ENCODE measurements around the gene BCAN.
A peak's percentile ranks its signal among the peaks of the same experiment; 100 is the strongest.
"Not testable (repeated sequence)": the region's sequence is repeated elsewhere in the genome, so short reads cannot be mapped to it uniquely, and the experiment has no call there.

Gene BCAN

GRCh38 chr1:156641761-156642264 is at the start of gene BCAN:
BCAN (plus strand) TSS chr1:156642117; CDS start chr1:156646055, 3,938 bp downstream.
- DNase-seq: no peak

- DNase-seq: no peak
These were observed 49.6 kb upstream of the BCAN start for GRCh38 chr1:156592158-156592909.

- DNase-seq: no peak
These were observed 48.8 kb upstream of the BCAN start for GRCh38 chr1:156592910-156593660.

- DNase-seq: no peak
These were observed 48.3 kb upstream of the BCAN start for GRCh38 chr1:156593661-156593989.

DNA sequence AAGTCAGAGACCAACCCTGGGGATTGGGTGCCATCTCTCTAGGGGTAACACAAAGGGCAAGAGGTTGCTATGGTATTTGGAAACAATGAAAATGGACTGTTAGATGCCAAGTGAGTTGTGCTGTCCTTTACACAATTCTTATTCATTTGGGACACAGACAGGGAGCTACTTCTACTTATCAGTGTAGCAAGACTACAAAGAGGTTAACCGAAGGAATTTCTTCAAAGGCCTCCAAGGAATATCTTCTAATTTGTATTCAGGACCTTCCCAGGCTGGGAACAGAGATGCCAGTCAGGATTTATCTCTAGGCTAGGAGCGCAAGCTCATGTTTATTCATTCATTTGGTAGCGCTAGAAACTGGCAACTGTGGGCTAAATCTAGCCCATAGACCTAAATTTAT is 47.7 kb upstream of the BCAN start:
- no peak for DNase-seq

GRCh38 chr1:156595016-156595415 is 46.9 kb upstream of the BCAN start:
- no peak for DNase-seq

DNA sequence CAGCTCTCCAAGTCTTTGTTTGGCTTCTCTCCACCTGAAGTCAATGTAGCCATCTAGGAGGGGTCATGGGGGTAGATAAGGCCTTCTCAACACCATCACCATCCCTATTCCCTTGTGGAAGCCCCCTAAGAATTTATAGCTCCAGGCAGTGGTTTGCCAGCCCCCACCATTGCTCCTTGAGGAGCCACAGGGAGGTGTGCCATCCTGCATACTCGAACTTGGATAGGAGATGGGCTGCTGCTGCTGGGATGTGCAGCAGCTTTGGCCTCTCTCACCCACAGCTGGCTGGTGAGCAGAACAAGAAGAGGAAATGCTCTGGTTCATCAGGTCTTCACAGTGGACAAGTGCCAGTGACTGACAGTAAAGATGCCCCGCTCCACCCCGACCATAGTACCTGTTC is 45.5 kb upstream of the BCAN start:
- no peak for DNase-seq

DNA sequence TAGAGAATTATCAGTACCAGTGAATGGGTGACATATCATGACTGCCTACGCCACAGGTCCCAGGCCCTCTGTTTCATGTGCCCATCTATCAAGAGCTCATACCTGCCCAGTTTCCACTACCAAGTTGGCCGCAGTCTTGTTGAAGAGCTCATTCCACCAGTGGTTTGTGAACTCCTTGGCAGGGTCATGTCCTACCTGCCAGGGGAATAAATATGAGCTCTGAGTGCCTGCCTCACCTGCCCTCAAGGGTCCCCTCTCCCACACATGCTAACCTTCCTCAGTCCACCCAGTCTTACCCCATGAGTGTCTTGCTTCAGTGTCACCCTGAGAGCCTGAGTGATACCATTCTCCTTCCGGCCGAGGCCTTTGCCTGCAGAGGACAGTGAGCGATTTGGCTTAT is 43.8 kb upstream of the BCAN start:
- no peak for DNase-seq

DNA sequence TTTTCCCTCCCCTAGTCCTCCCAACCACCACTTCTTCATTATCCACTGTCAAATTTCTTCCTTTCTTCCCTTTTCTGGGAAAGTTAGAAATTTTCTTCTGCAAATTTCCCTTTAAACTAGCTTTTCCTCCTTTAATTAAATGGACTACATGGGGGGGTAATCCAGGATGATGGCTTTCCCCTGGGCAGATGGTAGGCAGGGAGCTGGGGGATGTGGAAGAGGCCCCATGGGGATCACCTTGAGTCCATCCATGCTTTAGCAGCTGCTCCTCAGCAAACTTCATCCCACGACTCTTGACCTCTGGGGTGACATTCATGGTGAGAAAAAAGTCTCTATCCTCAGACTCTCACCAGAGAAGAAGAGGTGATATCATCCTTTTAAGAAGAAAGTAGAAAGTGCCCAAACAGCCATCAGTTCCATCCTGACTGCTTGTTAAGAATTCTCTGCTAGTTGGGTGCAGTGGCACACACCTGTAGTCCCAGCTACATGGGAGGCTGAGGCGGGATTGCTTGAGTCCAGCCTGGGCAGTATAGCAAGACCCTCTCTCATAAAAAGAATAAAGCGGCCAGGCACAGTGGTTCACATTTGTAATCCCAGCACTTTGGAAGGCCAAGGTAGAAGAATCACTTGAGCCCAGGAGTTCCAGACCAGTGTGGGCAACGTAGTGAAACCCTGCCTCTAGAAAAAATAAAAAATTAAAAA is 43.0 kb upstream of the BCAN start:
- DNase-seq: no peak

- peak; percentile 84 for DNase-seq
These were observed 42.1 kb upstream of the BCAN start for GRCh38 chr1:156599811-156600210.

DNA sequence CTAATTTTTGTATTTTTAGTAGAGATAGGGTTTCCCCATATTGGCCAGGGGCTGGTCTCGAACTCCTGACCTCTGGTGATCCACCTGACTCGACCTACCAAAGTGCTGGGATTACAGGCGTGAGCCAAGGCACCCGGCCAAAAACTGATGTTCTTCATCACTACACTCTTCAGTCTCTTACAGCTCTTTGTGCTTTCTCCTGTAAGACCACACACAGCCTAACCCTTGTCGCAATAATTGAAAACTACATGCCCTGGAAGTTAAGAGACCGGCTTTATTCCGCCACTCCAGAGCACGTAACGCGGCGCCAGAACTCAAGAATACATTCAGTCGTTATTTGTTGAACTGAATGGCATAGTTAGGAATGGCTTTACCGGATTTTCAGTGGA is 41.2 kb upstream of the BCAN start:
- no peak for DNase-seq

GRCh38 chr1:156601122-156601830 is 40.6 kb upstream of the BCAN start, which contains the start of gene GPATCH4:
GPATCH4 (minus strand) TSS chr1:156601479.
- DNase-seq: peak; percentile 79

GRCh38 chr1:156601892-156602291 is 40.0 kb upstream of the BCAN start:
- no peak for DNase-seq

GRCh38 chr1:156602557-156602993 is 39.3 kb upstream of the BCAN start:
- DNase-seq: peak; percentile 16

GRCh38 chr1:156607344-156607743 is 34.6 kb upstream of the BCAN start:
- DNase-seq: not testable (repeated sequence)

- peak; percentile 81 for DNase-seq
These were observed 33.8 kb upstream of the BCAN start for GRCh38 chr1:156608036-156608674.

- DNase-seq: no peak
These were observed 32.9 kb upstream of the BCAN start for GRCh38 chr1:156608981-156609380.

- DNase-seq: not testable (repeated sequence)
These were observed 31.8 kb upstream of the BCAN start for GRCh38 chr1:156610072-156610471.

DNA sequence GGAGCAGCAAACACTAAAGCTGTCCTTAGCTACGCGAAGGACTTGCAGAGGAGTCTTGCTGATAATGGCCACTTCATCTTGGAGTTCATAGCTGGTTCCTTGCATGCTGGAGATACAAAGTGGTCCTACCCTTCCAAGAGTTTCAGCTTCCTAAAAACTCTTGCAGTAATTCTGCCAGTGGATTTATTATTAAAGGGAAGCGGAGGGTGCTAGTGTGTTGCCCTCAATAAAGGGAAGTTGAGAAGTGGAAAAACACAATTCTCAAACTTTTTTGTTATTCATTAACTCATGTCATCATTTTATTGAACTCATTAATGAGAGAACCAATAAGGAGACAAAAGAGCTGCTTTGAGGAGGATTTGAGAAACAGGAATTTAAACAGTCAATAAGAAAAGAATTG is 29.3 kb upstream of the BCAN start:
- DNase-seq: peak; percentile 28

DNA sequence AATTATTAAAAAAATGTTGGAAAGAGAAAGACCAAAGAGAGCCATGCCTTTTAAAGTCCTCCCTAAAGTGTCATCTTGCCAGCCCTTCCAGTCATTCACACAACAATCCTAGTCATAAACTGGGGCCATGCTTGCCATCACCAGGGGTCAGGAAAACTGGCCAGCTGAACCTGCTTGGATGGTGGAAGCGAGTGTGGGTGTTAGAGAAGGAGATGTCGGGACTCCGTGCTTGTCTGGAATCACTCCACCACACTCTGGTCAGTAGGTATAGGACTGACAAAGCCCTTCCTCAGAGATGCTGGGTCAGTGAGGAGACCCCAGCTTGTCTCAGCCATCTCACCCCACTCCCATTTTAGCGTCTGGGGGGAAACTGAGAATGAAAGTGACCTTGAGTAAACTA is 26.0 kb upstream of the BCAN start:
- DNase-seq: no peak

DNA sequence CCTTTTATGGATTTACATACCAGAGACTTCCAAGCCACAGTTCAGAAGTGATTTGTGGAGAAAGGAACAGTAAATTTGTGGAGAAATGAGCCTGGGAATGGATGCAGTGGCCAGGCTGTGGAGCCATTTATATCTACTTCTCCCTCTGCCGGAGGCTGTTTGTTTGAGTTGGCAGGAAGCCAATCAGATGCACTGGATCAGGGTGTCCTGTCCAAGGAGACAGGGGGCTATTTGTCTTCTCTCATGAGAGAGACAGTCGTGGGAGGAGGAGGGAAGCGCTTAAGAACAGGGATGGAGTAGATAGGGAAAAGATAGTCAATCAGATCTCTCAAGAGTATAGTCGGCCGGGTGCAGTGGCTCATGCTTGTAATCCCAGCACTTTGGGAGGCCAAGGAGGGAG is 25.5 kb upstream of the BCAN start:
- no peak for DNase-seq

DNA sequence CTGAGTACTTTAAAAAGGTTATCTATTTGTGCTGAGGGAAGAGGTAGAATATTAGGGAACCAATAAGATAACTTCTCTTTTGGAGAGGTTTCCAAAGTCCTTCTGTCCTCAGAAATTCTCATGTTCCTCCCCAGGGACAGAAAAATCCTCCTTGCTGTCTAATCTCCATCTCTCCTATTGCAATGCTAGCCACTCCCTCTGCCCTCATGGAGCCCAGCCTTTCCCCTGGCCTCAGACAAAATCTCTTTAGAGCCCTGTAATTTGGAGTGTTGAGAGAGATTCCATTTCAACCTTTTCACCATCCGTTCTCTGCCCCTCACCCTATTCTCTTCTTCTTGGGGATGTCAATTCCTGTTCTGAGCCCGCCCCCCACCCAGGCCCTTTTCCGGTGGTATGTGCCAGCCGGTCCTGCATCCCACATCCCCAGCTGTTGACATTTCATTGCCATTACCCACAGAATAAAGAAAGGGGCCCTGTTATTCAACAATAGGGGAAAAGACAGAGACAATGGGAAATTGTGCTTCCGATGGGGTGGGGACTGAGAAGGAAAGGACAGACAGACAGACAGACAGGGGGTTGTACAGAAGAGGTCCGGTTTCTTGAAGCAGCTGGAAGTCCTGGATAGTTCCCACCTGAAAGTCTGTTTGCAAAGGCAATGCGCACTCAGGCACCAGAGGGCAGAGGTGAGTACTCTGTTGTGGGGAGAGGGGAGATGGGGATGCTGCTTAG is 22.9 kb upstream of the BCAN start, which contains the start of gene HAPLN2:
HAPLN2 (plus strand) TSS at position 563 of the 729 bp plus-strand sequence. CDS start 4,076 bp downstream, outside the sequence.
- DNase-seq: no peak
